OCI-LY7 (cell line): Measurements from ENCODE around the gene PPP2R2B.

ENCODE experiments used
- EZH2phosphoT487 ChIP-seq: fragments of 200-600 bp; sonication (generic); IDR thresholded peaks from 2 replicates; pipeline ENCODE4 v1.6.1; 2018; ENCODE audit warnings: low read depth, borderline replicate concordance, mild to moderate bottlenecking, mixed run types, antibody characterized with exemption, low read length, moderate library complexity, mixed read lengths
- TF ChIP-seq, protein P1 (sequence below): fragments of 200-600 bp; sonication (generic); conservative IDR thresholded peaks from 2 replicates; pipeline ENCODE4 v1.5.1; 2014; ENCODE audit warnings: mild to moderate bottlenecking, antibody characterized with exemption, low read length, moderate library complexity, mixed read lengths

DNA sequence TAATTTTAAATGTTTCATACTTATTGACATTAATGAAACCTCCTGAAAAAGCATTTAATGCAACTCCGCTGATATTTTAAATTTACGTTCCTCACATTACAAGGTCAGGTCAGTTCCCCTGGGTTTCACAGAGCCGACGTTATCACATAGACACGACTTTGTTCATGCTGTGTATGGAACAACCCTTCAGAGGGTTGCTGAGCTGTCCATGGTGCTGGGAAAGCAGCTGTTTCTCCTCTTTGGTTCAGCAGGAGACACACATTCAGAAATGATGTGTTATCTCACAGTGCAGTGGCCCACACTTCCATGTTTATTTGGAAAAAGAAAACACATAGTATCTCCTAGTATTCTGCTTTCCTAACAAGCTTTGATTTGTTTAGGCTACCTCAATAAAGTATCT lies 53.5 kb downstream of the PPP2R2B start:
- TF ChIP-seq, protein P1, sequence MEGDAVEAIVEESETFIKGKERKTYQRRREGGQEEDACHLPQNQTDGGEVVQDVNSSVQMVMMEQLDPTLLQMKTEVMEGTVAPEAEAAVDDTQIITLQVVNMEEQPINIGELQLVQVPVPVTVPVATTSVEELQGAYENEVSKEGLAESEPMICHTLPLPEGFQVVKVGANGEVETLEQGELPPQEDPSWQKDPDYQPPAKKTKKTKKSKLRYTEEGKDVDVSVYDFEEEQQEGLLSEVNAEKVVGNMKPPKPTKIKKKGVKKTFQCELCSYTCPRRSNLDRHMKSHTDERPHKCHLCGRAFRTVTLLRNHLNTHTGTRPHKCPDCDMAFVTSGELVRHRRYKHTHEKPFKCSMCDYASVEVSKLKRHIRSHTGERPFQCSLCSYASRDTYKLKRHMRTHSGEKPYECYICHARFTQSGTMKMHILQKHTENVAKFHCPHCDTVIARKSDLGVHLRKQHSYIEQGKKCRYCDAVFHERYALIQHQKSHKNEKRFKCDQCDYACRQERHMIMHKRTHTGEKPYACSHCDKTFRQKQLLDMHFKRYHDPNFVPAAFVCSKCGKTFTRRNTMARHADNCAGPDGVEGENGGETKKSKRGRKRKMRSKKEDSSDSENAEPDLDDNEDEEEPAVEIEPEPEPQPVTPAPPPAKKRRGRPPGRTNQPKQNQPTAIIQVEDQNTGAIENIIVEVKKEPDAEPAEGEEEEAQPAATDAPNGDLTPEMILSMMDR = no peak
- TF ChIP-seq EZH2phosphoT487 = no peak
